Left forelimb (tissue), 1 donor: ENCODE data around the gene CMTM8.

ENCODE experiments used
- DNase-seq: peaks from one replicate; pipeline ENCODE4 v3.0.0-alpha.2; 2018; ENCODE audit warnings: low spot score

The CMTM8 gene

GRCh38 chr3:32280262-32280910 lies 41.9 kb downstream of the CMTM8 start:
- DNase-seq, result no peak

- no peak for DNase-seq
These were observed 43.2 kb downstream of the CMTM8 start for GRCh38 chr3:32281570-32282106.

- DNase-seq, result no peak
These were observed 44.2 kb downstream of the CMTM8 start for GRCh38 chr3:32282578-32283154.

GRCh38 chr3:32283304-32283703 lies 44.8 kb downstream of the CMTM8 start:
- no peak for DNase-seq

- no peak for DNase-seq
These were observed 46.1 kb downstream of the CMTM8 start for GRCh38 chr3:32284443-32285212.

- no peak for DNase-seq
These were observed 47.4 kb downstream of the CMTM8 start for GRCh38 chr3:32285891-32286290.

GRCh38 chr3:32288819-32289218 lies 50.3 kb downstream of the CMTM8 start:
- no peak for DNase-seq

GRCh38 chr3:32290619-32291018 lies 52.1 kb downstream of the CMTM8 start:
- DNase-seq, result no peak

GRCh38 chr3:32292085-32292796 lies 53.8 kb downstream of the CMTM8 start:
- no peak for DNase-seq

GRCh38 chr3:32293903-32294302 lies 55.4 kb downstream of the CMTM8 start:
- no peak for DNase-seq

GRCh38 chr3:32296251-32297204 lies 58.0 kb downstream of the CMTM8 start:
- DNase-seq, result no peak

- DNase-seq, result no peak
These were observed 58.9 kb downstream of the CMTM8 start for GRCh38 chr3:32297366-32297765.

GRCh38 chr3:32301426-32301825 lies 62.9 kb downstream of the CMTM8 start:
- no peak for DNase-seq

GRCh38 chr3:32302601-32303398 lies 64.3 kb downstream of the CMTM8 start:
- DNase-seq, result no peak

- no peak for DNase-seq
These were observed 64.9 kb downstream of the CMTM8 start for GRCh38 chr3:32303399-32303747.

GRCh38 chr3:32303977-32304881 lies 65.7 kb downstream of the CMTM8 start:
- no peak for DNase-seq

GRCh38 chr3:32305361-32305876 lies 66.9 kb downstream of the CMTM8 start:
- DNase-seq, result no peak

GRCh38 chr3:32306072-32306471 lies 67.6 kb downstream of the CMTM8 start:
- no peak for DNase-seq

GRCh38 chr3:32307591-32307990 lies 69.1 kb downstream of the CMTM8 start:
- DNase-seq, result no peak
